GM19035 (cell line): ENCODE data around the gene TSPO2.

Experiments used
- ATAC-seq: cut with Tn5 transposase; IDR thresholded peaks from one replicate; pipeline ENCODE4 v1.9.1; 2021; ENCODE audit not compliant: unreplicated experiment

Gene TSPO2

DNA sequence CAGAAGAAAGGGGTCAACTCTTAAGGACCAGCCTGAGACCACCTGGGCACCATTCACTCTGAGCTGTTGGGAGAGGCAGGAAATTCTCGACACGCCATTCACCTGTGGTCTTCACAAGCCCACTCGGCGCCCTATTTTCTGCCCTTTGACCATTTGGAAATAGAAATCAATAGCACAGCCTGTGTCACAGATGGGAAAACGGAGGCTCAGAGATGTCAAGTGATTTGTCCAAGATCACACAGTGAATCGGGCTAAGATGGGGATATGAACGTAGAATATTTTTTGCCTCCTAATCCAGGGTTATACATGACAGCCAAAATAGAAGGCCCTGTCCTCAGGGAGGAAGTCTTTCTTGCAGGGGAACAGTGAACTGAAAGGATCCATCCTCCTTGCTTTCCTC, 7.7 kb downstream of the TSPO2 start:
- no peak for ATAC-seq

DNA sequence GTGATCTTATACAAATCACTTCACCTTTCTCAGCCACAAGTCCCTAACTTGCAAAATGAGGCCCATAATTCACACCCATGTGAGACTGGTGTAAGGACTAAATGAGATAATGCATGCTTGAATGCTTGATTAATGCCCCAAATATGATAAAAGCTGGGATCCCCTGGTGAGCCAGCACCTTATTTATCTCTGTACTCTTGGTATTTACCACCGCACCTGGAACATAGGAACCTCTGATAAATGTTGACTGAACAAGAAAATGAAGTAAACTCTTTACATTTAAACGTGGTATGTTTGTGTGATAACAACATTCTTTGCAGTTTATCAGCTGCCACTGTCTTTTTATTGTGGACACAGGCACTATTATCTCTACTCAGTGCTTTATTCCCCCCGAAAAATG, 8.3 kb downstream of the TSPO2 start:
- no peak for ATAC-seq

DNA sequence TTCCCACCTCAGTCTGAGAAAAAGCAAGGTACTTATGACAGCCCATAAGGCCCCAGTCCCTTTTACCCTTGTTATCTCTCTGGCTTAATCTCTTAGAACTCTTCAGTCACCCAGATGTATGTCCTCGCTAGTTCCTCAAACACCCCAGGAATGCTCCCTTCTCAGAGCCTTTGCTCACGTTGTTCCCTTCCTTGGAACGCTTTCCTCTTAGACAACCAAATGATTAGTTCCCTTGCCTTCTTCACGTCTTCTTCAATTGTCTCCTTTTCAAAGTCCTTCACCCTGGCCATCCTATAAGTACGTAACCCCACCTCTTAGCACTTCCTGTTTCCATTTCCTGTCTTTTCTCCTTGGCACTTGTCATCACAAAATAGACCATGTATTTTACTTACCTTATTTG, 9.6 kb downstream of the TSPO2 start:
- no peak for ATAC-seq

DNA sequence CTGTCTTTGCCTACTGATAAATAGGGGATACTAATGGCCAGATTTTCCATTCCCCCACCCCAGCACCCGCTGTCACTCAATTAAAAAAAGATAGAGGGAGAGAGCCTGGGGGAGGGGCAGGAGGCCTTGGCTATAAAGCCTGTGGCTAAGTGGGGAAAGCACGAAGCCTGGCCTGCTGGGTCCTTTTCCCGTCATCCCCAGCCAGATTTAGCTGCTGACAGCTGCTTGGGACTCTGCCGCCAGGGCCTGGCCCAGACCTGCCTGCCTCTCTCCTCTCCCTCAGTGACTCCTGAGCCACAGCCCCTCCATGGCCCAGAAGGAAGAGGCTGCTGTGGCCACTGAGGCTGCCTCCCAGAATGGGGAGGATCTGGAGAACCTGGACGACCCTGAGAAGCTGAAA, 10.8 kb downstream of the TSPO2 start, which contains the start of gene APOBEC2:
TSS of gene APOBEC2 (plus strand) at position 162 of the 400 bp plus-strand sequence. CDS start at position 308, 146 bp downstream.
- ATAC-seq: no peak

DNA sequence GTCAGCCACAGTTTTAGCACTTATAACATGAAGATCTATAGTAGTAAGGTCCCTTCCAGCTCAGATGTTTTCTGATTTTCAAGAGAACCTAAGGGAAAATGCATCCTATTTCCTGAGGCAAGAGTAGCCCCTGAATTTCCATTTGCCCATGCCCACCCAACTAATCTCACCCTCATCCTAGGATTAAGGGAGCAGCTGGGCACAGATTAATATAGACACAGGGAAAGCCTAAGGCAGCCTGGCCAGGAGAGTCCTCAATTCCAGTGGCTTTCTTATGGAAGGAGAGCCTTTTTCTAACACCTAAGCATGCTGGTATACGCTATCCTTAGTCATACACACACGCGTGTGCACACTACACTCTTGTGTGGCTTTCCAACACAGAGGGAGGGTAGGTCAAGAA, 12.2 kb downstream of the TSPO2 start:
- ATAC-seq: no peak

DNA sequence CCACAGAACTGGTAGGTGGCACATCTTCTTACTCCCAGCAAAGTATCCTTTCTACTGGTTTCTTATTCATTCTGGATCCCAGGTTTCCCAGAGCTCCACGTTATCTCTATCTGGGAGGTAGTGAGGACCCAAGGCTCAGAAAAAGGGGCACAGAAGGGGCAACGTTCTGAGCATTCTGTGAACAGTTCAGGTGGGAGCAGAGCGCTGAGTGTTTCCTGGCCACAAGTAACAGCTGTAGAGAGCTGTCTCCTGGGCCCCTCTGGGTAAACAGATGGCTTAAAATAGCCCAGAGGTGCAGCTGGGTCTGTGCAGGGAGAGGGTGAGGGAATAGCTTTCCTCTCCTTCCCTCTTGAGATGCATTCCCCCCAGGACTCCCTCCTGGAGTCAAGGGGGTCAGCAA, 12.9 kb downstream of the TSPO2 start:
- ATAC-seq: no peak

DNA sequence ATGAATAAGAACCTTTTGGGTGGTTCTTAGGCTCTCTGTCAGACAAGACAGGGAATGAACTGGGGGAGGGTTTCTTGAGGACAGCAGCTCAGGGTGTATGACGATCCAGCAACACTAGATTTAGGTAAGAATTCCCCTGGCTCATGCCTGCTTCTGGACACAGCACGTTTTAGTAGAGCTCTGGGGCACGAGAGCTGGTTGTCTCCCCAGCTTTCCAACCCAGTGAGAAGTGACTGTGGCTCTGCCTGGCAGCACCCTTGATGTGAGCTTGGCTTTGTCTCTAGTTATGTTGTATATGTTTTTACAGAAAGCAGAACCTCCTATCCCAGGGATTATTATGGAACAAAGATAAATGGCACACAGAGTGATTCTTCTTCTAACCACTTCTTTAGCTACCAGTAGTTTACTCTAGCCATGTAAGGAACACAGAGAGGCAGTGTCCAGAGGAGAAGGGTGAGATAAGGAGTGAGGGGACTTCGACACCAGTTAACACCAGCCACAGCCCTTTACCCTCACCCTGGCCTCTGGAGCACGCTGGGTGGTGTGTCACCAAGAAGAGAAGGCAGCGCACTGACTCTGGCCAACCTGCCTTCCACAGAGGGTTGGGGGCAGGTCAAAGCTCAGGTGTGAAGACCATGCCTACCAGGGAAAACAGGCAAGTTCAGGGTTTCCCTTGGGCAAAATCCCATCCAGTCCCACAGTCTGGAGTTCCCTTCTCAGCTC, 14.7 kb downstream of the TSPO2 start:
- ATAC-seq: no peak

DNA sequence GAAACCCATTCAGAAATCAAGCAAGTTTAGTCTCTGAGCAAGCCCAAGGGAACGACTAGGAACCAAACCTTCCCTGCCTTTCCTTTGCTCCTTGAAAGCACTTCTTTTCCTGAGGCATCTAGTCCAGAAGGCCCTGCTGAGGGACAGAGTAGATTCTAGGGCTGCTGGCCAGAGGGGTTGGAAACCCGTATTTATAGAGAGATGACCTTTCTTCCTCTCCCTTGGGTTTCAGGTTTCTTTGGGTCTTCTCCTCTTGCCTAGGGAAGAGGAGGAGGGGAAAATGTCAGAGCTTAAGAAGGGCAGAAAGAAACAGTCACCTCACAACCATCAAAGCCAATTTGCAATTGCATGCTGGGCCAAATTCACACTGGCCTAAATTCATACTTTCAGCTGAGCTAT, 16.5 kb downstream of the TSPO2 start:
- no peak for ATAC-seq

DNA sequence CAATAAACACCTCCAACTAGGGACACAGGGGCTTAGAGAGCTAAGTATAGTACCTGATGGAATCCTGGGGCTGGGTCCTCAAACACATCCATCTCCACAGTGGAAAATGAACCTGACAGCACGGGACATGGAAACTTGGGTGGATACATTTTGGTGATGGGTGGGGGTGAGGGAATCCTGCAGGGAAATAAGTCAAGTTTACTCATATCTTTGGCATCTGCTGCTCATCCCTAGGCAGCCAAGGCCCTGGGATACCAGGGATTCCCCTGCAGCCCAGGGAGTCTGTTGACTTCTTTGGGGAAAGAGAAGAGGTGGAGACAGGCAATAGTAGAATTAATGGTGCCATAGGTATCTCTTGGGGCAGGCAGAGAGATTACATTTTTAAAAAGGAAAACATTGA, 17.3 kb downstream of the TSPO2 start:
- no peak for ATAC-seq

DNA sequence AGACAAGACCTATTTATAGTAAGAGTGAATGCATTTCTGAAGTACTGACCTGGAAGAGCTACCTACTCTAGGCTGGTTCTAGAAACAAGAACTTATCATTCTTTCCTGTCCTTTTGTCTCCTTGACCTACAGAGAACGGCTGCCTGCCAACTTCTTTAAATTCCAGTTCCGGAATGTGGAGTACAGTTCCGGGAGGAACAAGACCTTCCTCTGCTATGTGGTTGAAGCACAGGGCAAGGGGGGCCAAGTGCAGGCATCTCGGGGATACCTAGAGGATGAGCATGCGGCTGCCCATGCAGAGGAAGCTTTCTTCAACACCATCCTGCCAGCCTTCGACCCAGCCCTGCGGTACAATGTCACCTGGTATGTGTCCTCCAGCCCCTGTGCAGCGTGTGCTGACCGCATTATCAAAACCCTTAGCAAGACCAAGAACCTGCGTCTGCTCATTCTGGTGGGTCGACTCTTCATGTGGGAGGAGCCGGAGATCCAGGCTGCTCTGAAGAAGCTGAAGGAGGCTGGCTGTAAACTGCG, 19.0 kb downstream of the TSPO2 start:
- ATAC-seq: no peak

DNA sequence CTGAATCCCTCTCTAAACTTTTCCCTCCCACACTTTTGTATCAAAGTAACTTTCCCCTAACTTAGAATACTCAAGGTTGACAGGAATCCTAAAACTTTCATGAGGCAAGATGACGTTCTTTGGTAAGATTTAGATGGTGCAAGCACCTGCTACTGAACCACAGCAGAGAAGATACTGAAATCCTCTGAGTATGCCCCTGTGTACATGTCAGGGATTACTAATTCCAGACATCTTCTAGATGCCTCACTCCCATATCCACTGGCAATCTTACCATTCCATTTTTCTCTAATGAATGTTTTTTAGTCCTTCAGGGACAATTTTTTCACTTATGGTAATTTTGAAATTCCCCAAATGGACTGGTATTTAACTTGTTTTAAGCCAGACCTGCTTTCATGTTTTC, 19.8 kb downstream of the TSPO2 start:
- no peak for ATAC-seq

DNA sequence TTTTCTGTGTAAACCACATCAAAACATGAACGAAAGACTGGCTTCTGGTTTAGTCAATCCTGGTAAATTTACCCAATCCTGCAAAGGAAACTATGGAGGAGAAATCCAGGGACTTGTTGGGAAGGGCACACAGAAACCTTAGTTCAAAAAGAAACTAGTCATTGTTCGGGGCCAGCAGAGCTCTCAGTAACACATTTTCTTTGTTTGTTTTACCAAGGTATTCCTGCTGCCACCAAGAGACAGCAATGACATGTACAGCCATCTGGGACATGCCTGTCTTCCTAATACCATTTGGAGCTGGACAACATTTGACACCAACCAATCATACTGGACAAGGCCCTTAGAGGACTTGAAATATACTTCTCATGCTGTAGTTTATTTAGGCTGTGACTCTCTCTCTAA, 21.6 kb downstream of the TSPO2 start:
- no peak for ATAC-seq

DNA sequence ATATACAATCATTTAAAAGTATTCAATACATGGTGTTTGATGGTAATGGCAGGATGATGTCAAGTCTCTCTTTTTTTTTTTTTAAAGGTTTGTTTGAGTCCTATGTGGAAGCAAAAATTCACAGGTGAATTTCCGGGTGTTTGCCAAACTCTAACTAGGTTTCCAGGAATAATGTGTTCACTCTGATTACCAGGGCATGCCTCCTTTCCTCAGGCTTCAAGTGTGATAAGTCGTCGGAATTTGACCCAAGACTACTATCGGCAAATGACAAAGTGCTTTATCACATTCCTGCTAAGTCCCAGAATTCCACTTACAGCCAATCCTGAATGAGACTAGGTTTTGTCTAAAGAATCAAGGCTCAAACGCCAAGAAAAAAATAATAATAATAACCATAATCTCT, 22.6 kb downstream of the TSPO2 start:
- ATAC-seq: no peak

DNA sequence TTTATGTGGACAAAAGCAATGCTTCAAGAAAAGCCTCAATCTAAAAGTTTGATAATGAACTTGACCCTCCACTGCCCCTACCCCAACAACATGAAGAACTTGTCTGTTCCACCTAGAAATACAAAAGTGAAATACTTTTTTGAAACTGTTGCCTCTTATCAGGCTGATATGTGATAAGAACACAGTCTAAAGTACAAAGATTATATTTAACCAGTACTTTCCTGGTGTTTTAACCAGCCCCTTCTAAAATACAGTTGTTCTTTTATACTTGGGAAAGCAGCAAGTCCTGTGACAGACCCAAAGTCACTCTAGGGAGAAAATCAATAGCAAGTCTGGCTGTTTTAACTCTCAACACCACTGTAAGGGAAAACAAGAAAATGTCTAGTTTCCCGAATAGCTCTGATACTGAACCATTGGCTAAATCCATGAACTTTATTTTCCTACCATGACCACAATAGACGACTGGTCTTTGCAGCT, 23.3 kb downstream of the TSPO2 start:
- ATAC-seq: no peak

DNA sequence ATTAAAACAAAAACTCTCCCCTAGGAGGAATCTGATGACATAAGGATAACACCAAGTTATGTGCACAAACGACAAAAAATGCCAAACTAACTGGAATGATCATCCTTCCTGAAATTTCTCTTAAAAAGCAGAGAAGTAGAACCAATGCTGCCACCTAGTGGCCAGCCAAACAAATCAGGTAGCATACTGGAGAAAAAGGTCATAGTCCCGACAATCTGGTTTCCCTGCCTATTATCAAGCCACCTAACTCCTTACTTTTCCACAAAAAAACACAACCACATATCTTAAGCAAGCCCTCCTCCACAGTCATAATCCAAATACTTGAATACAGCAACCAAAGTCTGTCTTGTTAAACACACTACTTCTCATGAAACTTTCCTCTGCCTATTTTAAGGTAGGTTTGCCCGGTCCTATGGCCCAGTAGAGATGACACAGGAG, 24.6 kb downstream of the TSPO2 start:
- no peak for ATAC-seq

DNA sequence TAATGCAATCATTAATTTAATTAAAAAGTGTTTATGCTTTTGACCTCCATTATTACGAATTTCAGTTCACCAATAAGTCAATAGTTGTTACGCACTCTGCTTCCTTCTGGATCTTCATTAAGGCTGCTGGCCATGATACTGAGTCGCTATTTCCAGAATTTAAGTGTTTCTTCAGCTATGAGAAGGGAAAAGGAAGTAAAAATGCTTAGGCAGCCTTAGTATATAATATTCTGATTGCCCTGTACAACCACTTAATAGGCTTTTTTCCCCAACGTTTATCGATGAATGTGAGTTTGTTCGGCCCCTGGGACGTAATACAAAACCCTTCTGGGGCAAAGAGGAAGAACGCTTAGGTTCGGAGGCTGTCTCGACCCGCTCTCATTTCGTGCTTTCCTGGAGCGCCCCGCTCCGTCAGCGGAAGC, 29.2 kb downstream of the TSPO2 start:
- ATAC-seq: peak; percentile 21

DNA sequence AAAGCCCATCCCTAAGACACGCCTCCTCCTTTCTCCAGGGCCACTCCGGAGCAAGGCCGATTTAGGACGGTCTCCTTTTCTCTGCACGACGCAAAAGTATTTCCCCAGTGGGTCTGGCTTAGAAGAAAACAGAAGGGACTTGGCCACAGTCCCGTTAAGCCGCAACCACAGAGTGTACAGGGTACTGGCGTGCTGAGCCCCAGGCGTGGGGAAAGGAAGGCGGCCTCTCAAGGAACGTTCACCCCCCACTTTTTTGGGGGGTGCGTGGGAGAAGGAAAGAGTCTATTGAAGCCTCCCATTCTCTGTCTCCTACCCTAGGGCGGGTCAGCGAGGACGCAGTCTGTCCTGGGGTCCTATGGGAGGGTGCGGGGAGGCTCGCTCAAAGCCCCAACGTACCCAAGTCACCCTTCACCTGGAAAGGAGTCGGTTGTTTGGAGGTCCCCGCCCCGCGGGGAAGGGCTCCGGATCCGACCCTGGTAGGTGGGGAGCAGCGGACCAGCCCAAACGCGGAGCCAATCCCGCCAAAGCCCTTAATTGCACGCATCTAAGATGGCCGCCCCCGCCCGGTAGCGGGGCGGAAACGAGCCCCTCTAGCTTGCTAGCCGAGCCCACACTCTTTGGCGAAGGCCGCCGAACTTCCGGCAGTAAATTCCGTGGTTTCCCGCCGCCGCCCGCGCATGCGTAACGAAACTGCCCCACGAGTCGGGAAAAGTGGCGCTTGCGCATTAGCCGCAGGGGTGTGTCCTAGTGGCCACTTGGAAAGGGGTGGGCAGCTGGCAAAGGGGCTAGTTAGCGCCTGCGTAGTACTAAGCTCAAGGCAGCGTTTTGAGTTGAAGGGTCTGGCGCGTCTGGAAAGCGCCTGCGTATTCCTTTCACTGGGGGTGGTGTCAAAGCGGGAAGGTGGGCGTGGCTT, 29.9 kb downstream of the TSPO2 start, which contains the start of gene OARD1:
TSS of gene OARD1 (minus strand) at position 434 of the 913 bp plus-strand sequence. CDS start 722 bp downstream, outside the sequence.
- ATAC-seq: peak; percentile 65

DNA sequence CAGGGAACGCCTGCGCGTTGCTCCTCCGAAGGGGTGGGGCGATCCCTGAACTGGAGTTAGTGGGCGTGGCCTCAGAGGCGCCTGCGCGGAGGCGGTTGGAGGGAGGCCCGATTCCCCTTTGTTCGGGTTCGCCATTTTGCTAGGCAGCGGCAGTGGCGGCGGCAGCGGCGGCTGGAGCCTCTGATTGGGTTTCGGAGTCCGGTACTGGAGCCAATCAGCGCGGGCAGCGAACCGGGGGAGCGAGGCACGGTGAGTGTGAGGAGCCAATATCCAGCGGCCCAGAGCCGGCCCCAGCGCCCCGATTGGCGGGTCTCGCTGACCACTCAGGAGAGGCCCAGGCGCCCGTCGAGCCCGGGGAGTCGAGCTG, 30.6 kb downstream of the TSPO2 start, which contains the start of gene NFYA:
TSS of gene NFYA (plus strand) at position 139 of the 367 bp plus-strand sequence. CDS start 6,116 bp downstream, outside the sequence.
- peak; percentile 63 for ATAC-seq

DNA sequence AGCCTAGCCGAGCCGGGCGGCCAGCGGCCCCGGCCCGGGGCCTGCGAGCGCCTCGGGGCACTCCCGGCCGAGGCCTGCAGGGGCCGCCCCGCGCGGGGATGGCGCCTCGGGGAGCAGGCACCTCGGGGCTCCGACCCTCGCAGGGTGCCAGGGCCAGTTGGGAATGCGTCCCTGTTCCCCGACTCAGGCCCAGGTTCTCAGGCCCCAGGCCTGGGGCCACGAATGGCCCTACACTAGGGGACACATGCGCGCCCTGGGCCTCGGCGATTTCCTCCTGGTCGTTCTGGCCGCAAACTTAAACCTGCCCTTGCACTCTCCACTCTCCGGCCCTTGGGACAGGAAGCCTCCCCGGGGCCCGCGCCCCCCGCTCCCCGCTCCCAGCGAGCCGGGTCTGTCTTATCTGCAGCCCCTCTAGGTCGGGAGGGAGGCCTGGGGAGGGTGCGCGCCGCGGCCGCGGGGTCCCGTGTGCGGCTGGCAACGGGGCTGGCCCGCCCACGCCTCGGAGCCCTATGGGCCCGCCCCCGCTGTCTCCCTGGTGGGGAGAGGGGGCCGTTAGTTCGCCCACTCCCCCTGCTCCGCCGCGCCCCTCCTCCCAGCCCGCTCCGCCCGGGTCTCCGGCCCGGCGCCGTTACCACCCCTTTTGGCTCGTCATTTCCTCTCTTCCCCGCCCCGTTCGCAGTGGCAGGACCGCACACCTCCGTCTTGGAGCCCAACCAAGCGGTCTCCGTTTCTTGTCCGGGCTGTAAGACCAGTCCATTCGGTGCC, 31.1 kb downstream of the TSPO2 start:
- ATAC-seq: peak; percentile 33

DNA sequence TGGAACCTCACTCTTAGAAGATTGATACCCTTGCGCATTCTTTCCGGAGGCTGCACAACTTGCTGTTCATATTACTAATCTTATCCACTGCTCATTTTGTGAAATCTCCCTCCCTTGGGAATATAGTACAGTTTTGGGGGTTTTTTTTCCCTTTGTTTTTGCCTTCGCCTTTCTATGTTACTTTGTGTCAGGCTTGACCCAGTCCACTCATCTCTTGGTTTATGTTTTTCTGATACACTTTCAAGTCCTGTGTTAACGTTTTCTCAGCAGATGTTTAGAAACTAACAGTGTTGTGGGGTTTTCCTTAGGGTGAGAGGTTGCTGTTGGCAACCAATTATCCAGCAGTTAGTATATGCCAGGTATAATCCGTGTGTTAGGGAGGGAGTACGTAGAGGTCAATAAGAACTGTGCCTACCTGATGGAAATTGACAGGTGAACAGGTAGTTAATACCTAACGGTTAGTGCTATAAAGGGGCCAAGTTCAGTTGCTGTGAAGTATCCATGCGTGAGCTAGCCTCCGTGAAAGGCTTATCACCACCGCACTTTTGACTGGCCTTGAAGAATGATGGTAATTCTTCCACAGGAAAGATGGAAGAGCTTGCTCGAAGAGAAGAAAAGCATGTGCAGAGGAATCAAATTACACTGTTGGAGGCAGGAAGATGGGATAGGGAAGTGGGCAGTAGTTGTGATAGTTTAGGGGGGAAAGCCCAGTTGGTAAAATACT, 31.9 kb downstream of the TSPO2 start:
- ATAC-seq: no peak
